Measurements from ENCODE around the gene KCNH1.

GRCh38 chr1:210769473-210769872 is 364.5 kb downstream of the KCNH1 start:
- TF ChIP-seq ZFX (IDR thresholded peaks at IDR 0.05) (no peak), CTCF (IDR thresholded peaks at IDR 0.05 in 2 of 3, conservative IDR thresholded peaks at IDR 0.05 in 1 of 3; ENCODE audit: borderline replicate concordance in 1 of 3, insufficient read depth in 1 of 3, low read depth in 2 of 3, low read length in 2 of 3) (no peak), EZH2 (IDR thresholded peaks at IDR 0.05) (no peak), POLR2A (IDR thresholded peaks at IDR 0.05; ENCODE audit: borderline replicate concordance, extremely low read depth, insufficient read depth, insufficient read length) (no peak), ELF1 (IDR thresholded peaks at IDR 0.05; ENCODE audit: borderline replicate concordance, low read depth) (no peak), MAX (IDR thresholded peaks at IDR 0.05) (no peak), REST (IDR thresholded peaks at IDR 0.05; ENCODE audit: low read depth) (no peak)

Data from HCT116 (cell line).